Parathyroid adenoma (tissue), 2 donors: ENCODE measurements around the gene MEIS2.
"Not testable (repeated sequence)": the region's sequence is repeated elsewhere in the genome, so short reads cannot be mapped to it uniquely, and the experiment has no call there.

Source experiments
- H2AFZ ChIP-seq: fragments of 300-600 bp; sonication (generic); one replicate; pipeline ENCODE4 v1.7.0; 2017; ENCODE audit warnings: antibody characterized with exemption, mild to moderate bottlenecking
- H3K27ac ChIP-seq: fragments of 300-600 bp; sonication (generic); one replicate; pipeline ENCODE4 v1.7.0; 2017
- H3K27me3 ChIP-seq: fragments of 300-600 bp; sonication (generic); one replicate; pipeline ENCODE4 v1.7.0; 2017; ENCODE audit warnings: low read length; ENCODE audit not compliant: control insufficient read depth, insufficient read depth
- H3K36me3 ChIP-seq: fragments of 300-600 bp; sonication (generic); one replicate; pipeline ENCODE4 v1.7.0; 2017; ENCODE audit warnings: low read length; ENCODE audit not compliant: control insufficient read depth, insufficient read depth
- H3K4me1 ChIP-seq: fragments of 300-600 bp; sonication (generic); one replicate; pipeline ENCODE4 v1.7.0; 2017; ENCODE audit warnings: control low read depth
- H3K4me2 ChIP-seq: fragments of 300-600 bp; sonication (generic); one replicate; pipeline ENCODE4 v1.7.0; 2017; ENCODE audit warnings: low read length
- H3K4me3 ChIP-seq: fragments of 300-600 bp; sonication (generic); one replicate; pipeline ENCODE4 v1.7.0; 2017; ENCODE audit warnings: low read depth, low read length
- H3K79me2 ChIP-seq: fragments of 300-600 bp; sonication (generic); one replicate; pipeline ENCODE4 v1.7.0; 2017; ENCODE audit warnings: control low read depth
- H3K9ac ChIP-seq: fragments of 300-600 bp; sonication (generic); one replicate; pipeline ENCODE4 v1.7.0; 2017; ENCODE audit warnings: mild to moderate bottlenecking
- H3K9me3 ChIP-seq: fragments of 300-600 bp; sonication (generic); one replicate; pipeline ENCODE4 v1.7.0; 2017; ENCODE audit warnings: low read length; ENCODE audit not compliant: control insufficient read depth
- CTCF ChIP-seq: fragments of 300-600 bp; sonication (generic); IDR thresholded peaks from one replicate; pipeline ENCODE4 v1.7.0; 2017; ENCODE audit warnings: antibody characterized with exemption, mild to moderate bottlenecking
- donor health status: primary hyperparathyroidism.

The MEIS2 gene

DNA sequence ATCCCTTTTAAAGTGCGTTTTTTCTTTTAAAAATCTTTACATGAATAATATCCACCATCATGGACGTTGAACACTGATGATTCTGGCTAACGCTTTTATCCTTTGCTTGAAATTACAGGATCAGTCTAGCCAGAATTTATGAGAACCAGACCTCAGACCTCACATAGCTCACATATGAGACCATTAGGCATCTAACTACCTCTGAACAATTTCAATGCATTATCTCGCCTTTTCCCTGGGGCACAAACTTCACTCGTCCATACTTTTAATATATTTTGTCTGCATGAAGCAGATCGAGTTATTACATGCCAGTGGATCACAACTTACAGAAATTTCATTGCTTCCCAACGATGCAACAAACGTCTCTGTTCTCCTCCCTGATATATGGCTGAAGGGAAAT, 105.6 kb downstream of the MEIS2 start:
- no peak overlapping the region for H3K9ac ChIP-seq
- H2AFZ ChIP-seq: no peak overlapping the region
- H3K27me3 ChIP-seq: no peaks in the 10 kb centered on the region
- H3K4me1 ChIP-seq: no peaks in the 10 kb centered on the region
- H3K4me3 ChIP-seq: no peak overlapping the region
- no peaks in the 10 kb centered on the region for H3K9me3 ChIP-seq
- H3K79me2 ChIP-seq: no peaks in the 10 kb centered on the region
- no peaks in the 10 kb centered on the region for H3K36me3 ChIP-seq
- TF ChIP-seq CTCF: no peak
- H3K27ac ChIP-seq: no peak overlapping the region
- no peak overlapping the region for H3K4me2 ChIP-seq

DNA sequence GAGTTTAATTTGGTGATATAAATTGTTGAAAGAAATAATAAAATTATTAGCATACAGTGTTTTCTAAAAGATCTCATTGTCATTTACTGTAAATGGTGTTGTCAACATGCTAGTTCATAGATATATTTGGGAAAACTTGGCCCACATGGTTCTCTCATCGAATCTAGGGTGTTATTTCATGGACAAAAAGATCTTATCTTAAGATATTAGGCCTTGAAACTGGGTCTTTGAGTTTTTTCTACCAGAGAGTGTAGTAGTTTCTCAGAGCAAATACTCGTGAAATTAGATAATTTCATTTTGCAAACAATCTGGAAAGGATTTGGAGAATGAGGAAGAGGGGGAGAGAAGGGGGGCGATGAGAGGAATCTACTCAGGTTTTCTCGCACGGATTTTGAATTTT, 107.9 kb downstream of the MEIS2 start:
- no peak overlapping the region for H3K9ac ChIP-seq
- H3K4me2 ChIP-seq: no peak overlapping the region
- no peaks in the 10 kb centered on the region for H3K4me1 ChIP-seq

GRCh38 chr15:36988947-36989346, 111.4 kb downstream of the MEIS2 start:
- H3K36me3 ChIP-seq: no peaks in the 10 kb centered on the region
- H3K4me3 ChIP-seq: no peak overlapping the region
- no peak for TF ChIP-seq CTCF
- no peaks in the 10 kb centered on the region for H3K9me3 ChIP-seq
- no peaks in the 10 kb centered on the region for H3K79me2 ChIP-seq
- no peaks in the 10 kb centered on the region for H3K27me3 ChIP-seq
- no peak overlapping the region for H3K27ac ChIP-seq
- H3K9ac ChIP-seq: no peak overlapping the region
- H2AFZ ChIP-seq: no peak overlapping the region
- no peak overlapping the region for H3K4me2 ChIP-seq
- no peaks in the 10 kb centered on the region for H3K4me1 ChIP-seq

More for the DNA sequence above, 107.9 kb downstream of the MEIS2 start:
- no peak overlapping the region for H3K4me3 ChIP-seq
- no peaks in the 10 kb centered on the region for H3K79me2 ChIP-seq
- no peaks in the 10 kb centered on the region for H3K27me3 ChIP-seq
- H2AFZ ChIP-seq: no peak overlapping the region
- H3K36me3 ChIP-seq: no peaks in the 10 kb centered on the region
- H3K27ac ChIP-seq: no peak overlapping the region
- no peak for TF ChIP-seq CTCF
- no peaks in the 10 kb centered on the region for H3K9me3 ChIP-seq

GRCh38 chr15:36982430-36982829, 117.9 kb downstream of the MEIS2 start:
- Histone ChIP-seq H3K4me1 (no peaks in the 10 kb centered on the region), H3K36me3 (no peaks in the 10 kb centered on the region), H3K79me2 (no peaks in the 10 kb centered on the region), H2AFZ (no peak overlapping the region), H3K27me3 (no peaks in the 10 kb centered on the region), H3K9me3 (no peaks in the 10 kb centered on the region), H3K27ac (no peak overlapping the region), H3K4me3 (no peak overlapping the region), H3K9ac (no peak overlapping the region), H3K4me2 (no peak overlapping the region)
- no peak for TF ChIP-seq CTCF

GRCh38 chr15:36980281-36980680, 120.1 kb downstream of the MEIS2 start:
- not testable (repeated sequence) for H3K27ac ChIP-seq, H3K27me3 ChIP-seq, H3K9ac ChIP-seq, H3K4me1 ChIP-seq, H3K79me2 ChIP-seq, H3K4me2 ChIP-seq, H2AFZ ChIP-seq, H3K9me3 ChIP-seq, H3K4me3 ChIP-seq, H3K36me3 ChIP-seq
